Cardiac septum (tissue), 1 donor: ENCODE data around the gene FMNL2. TPM values are rescaled to one million over a fixed set of nuclear protein-coding genes. Genes with fewer than 3 reads are reported as not detected.

Experiments used
- DNase-seq: peaks from one replicate; pipeline ENCODE4 v3.0.0-alpha.2; 2020; ENCODE audit warnings: low spot score
- intact Hi-C: fragments of 100-400 bp; cut with DNase I; formaldehyde crosslinking; loops from one replicate; pipeline ENCODE4 v1.14.0; 2022
- total RNA-seq: library from RNA; stranded (reverse); fragmentation: NEBNext Ultra II Directional; extraction: Animal tissue kit (Norgen Biotek cat#: 25700); gene quantifications from one replicate; pipeline ENCODE4 v1.2.1, GENCODE V29; 2021
- donor health status: DM: no; HTN: no; CAD: no.

FMNL2 gene
- total RNA-seq, 1 donor from 2014 or later, result 6.2 TPM

DNA sequence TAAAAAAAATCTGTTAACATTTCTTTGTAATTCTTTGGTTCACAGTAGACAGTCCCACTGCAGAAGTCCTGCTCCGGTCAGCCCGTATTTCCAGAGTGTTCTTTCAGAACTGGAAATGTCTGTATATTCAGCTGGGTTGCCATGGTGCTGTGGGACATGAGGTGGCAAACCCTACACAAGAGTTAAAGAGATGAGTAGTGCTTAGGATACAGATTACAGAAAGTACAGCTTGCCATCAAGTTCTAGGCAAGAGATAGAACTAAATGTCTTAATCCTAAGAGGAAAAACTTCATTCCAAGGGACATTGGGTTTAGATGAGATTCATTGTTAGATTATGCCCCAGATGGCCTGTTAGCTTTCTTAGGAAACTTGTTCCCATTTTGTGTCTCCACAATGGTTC lies 60.1 kb downstream of the FMNL2 start:
- DNase-seq, result no peak
- intact Hi-C loops, result no loop called here

DNA sequence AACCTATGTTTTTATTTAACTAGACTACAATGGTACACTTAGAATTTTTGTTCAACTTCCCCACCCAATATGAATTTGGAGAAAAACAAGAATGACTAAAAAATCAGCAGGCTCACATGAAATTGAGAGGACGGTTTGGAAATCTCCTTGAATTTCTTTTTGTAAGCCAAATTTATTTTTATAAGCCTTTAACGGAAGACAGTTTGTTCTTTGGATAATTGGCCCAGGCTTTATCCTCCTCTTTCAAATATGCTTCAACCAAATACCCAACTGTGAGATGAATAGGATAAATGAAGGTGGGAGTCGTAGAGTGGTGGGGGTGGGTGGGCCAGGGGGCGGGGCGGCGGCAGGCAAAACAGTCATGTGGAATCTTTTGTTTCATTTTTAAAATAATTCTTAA lies 60.6 kb downstream of the FMNL2 start:
- intact Hi-C loops, result no loop called here
- DNase-seq, result no peak

DNA sequence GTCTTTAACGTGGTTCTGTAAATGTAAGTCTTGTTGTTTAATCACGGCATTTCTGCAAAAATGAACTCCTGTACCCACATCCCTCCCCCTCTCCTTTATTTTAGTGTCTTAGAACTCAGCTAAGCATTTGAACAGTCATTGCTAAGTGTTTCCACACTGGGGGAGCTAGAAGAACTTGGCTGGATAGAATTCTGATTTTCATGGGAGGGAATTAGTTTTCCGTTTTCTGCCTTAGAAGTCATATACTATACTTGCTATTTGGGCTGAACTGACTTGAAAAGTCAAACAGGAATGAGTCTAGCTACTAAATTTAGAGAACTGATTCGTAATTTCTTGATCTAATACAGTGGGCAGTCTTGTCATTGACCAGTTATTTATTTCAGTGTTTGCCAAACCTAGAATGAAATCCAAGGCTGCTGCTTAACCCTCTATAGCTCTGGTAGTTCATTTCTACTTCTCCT lies 61.1 kb downstream of the FMNL2 start:
- intact Hi-C loops, result no loop called here
- DNase-seq, result no peak

DNA sequence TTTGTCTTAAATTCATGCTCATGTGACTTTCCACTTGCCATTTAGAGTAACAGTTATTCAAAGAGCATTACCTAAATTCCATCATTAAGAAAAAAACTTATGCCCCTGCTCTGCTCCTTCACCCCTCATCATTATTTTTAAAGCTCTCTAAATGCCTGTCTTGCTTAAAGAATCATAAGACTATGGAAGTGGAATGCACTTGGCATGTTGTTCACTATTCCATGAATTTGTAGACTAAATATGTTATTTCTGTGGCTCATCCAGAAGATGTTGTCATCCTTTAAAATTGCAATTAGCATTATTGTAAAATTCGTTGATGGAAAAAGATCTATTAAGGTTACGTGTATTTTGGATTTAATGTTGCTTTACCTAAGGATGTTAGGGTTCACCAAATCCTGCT lies 61.8 kb downstream of the FMNL2 start:
- intact Hi-C loops, result no loop called here
- DNase-seq, result no peak

DNA sequence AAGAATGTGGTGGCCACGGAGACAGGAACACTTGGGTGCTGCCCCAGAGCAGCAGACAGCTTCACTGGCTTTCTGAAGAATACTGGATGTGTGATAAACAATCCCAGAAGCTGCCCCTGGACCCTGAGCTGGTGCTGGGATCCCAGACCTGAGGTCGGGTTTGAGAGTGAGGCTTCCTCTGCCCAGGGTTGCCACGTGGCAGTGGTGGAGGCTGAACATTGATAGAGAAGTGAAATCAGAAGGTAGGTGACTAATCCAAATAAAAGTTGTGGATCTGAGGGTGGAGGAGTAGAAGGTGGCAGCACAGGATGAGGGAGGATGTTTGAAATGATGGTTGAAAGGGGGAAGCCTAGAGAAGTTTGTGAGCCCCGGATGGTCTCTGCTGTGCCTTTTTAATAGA lies 64.0 kb downstream of the FMNL2 start:
- intact Hi-C loops, result no loop called here
- no peak for DNase-seq

DNA sequence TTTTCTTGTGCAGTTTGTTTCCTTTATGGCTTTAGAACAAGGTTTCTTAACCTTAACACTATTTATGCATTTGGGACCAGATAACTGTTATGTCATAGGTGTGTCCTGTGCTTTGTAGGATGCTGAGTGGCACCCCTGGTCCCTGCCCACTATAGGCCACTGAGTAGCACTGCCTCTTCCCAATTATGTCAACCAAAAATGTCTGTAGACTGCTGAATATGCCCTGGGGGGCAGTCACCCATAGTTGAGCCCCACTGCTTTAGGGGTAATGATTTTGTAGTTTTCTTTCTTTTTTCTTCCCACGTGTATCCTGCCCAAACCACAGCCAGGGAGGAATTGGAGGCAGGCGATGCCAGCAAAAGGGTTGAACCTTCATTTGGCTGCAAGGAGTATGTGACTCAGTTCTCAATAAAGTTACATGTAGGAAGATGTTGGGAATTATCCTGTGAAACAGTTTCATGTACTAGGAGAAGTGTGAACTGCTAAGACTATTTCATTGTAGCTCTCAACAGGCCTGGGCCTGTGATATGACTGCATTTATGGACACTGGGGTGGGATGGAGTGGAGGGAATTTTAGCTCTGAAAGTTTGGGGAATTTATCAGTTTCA lies 65.7 kb downstream of the FMNL2 start:
- intact Hi-C loops, result no loop called here
- DNase-seq, result no peak

DNA sequence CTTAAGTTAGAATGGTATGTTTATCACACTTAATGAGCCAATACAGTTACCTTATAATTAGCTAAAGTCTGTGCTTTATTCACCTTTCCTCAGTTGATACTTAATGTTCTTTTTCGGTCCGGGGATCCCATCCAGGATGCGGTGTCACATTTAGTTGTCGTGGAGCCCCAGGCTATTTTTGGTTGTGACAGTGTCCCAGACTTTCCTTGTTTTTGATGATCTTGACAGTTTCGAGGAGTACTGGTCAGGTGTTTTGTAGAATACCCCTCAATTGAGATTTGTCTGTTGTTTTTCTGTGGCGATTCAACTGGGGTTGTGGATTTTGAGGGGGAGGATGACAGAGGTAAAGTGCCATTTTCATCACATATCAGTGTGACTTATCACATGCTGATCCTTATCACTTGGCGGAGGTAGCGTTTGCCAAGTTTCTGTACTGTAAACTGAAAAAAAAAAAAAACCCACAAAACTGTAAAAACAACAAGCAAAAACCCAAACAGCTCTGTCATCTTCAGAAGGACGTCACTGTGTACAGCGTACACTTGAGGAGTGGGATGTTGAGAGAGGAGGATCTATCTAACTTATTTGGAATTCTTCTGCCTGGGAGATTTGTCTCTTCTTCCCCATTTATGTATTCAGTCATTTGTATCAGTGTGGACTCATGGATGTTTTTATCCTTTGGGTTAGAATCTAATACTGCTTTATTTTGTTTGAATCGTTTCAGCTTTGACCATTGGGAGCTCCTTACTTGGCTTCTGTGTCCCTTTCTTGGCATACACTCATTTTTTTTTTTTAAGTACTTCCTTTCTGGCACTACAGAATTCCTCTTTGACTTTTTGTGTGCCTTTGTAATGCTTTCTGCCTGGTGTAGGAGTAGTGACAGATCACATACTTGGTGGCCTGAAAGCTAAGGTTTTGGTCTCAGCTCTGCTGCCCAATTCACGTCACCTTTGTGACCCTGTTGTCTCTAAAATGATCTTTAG lies 68.1 kb downstream of the FMNL2 start:
- no peak for DNase-seq
- intact Hi-C loops, result no loop called here

DNA sequence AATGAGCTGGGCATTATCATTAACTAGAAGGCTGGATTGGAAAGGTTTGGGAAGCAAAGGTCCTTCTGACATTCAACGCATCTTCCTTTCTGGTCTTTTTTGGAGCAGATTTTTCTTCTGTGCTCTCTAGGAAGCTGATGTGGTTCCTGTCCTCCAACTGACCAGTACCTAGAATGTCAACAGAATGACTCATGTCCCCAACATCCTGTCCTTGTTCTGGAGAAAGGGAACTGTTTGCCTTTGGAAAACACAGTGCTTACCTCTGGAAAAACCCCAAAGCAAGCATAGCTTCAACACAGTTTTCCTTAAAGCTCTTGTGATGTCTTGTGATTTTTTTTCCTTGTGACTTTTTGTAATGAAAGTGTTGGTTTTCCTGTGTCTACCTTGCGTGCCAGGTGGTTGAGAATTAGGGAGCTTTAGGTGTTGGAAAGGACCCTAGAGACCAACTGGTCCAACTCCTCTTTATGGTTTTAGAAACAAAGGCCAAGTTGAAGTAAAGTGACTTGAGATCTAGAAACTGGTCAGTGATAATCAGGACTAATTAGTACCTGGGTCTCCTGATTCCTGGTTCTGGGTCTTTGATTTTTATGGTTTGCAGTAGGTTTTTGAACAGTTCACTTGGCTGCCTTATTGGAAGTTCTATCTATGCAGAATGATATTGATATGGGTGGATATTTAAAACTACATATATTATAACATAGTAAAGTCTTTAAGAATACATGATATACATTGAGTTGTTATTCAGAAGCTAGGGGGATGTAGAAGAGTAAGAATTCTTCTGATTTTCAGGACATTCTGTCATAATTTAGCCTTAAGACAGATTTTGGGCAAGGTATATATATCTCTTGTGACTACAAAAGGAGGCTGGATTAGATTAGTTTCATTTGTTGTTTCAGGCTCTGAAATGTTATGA lies 70.5 kb downstream of the FMNL2 start:
- intact Hi-C loops, result no loop called here
- DNase-seq, result no peak

DNA sequence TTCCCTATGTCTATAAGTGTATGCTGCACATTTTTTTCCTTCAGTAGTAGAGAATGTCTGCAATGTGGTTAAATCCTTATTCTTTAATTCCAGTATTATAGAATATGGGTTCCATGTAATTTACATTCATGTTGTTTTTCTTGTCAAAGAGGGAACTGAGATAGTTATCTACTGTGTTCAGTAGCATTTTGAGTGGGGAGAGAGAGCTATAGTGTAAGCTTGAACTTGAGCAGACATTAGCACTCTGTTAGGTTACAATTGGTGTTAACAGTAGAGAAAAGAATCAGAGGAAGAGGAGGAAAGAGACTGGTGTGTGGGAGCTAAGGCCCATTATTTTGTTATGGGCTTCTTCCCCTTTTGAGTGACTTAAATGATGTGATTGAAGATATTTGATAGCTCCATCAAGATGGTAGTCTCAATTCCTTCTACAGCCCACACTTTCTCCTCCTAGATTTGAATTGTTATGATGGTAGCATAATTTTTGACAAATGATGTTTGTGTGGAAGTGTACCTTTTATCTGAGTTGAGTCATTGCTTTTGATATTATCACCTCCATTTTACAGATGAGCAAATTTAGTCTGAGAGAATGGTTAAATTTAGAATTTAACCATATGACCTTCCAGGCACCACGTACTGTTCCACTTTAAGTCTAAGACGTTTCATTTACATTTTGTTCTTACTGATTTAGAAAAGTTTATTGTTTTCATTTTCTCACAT lies 71.3 kb downstream of the FMNL2 start:
- no peak for DNase-seq
- intact Hi-C loops, result no loop called here

DNA sequence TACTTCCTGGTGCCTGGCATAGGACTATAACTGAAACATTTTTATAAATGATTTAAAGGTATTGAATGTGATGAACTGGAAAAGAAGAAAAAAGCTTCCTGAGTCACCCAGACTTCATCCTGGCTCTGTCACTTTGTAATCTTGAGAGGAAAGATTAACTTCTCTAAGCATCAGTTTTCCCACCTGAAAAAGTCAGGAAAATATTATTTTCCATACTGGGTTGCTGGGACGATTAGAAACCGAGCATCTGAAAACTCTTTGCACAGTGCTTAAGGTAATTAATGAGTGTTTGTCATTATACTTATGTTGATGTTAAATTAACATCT lies 71.8 kb downstream of the FMNL2 start:
- no peak for DNase-seq
- intact Hi-C loops, result no loop called here

DNA sequence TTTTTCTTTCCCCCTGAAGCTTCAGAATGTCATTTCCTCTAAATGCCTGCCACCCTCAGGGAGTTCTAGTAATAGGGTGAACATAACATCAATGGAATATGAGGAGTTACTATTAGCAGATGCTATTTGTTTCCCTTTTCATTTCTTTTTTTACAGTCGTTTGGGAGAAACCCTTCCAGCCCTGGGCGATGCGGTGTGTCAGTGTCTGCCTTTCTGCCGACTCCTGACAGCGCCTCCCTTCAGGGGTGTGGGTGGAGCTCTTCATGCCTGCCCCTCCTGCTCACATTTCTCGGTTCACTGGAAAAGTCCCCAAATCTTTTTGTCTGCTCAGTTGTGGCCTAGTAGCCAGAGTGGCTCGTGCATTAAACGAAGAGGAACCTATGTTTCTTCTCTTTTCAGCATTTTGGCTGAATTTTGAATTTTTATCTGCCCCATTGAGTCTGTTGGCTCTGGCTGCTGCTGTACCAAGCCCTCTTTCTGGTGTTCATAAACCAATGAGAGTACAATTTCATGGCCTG lies 72.3 kb downstream of the FMNL2 start:
- intact Hi-C loops, result no loop called here
- no peak for DNase-seq

DNA sequence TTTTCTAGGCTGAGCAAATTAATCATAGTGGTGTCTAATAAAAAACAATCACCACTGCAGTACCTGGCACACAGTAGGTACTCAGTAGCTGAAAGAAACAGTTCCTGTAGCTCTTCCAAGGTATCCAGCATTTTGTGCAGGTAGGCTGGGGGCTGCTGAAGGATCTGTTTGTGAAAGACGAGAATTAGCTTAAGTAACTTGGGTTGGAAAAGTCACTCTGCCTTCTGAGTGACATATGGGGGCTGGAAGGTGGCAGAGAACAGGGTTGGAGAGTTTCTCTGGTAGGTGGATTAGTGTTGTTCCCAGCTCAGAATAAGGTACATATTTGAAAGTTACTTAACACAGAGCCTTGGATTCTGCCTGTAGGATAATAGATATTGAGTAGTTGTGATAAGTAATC lies 72.8 kb downstream of the FMNL2 start:
- intact Hi-C loops, result no loop called here
- no peak for DNase-seq

DNA sequence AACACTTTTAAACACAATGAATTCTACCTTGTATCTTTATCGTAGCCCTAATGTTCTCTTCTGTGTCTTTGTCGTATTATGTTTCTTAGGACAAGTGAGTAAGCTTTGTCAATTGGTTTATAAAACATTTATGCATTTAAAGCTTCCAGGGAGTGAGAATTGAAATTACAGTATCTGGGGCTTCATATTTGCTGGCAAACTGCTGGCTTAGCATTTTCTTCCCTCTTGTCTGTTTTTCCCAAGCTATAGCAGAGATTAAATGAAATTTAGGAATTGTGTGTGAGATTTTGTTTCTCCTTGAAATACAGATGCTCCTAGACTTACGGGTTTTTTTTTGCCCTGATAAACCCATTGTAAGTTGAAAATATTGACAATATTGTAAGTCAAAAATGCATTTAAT lies 73.3 kb downstream of the FMNL2 start:
- intact Hi-C loops, result no loop called here
- DNase-seq, result no peak

DNA sequence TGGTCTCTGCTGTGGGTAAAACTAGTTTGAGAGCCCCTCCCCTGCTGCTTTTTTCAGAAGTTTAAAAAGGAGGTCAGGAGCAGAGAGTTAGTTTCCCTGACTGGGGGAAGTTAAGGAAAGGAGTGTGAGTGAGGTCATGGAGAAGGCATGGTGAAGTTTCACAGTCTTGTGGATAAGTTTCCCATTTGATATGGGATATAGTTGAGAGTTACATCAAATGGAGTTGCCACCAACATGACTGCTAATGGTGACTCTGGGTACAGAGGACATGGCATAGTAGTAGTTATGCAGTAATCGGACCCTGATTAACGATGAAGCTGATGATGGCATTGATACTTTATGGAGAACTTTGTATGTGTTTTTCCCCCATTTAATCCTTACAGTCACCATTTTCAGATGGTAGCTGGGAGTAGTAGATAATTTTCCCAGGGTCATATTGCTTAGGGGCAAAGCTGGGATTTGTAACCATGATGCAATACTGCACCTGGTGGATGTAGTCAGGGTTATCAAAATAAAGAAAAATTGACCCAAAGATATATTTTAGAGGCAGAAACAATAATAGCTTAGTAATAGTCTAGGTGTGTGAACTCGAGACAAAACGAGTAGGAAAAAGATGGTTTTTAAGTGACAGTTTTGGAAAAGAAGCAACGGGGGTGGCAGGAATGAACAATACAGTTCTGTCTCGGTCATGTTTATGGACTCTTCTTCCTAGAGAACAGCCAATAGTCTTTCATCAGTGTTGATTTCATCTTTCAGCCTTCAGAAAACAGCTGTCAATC lies 74.6 kb downstream of the FMNL2 start:
- DNase-seq, result no peak
- intact Hi-C loops, result no loop called here

DNA sequence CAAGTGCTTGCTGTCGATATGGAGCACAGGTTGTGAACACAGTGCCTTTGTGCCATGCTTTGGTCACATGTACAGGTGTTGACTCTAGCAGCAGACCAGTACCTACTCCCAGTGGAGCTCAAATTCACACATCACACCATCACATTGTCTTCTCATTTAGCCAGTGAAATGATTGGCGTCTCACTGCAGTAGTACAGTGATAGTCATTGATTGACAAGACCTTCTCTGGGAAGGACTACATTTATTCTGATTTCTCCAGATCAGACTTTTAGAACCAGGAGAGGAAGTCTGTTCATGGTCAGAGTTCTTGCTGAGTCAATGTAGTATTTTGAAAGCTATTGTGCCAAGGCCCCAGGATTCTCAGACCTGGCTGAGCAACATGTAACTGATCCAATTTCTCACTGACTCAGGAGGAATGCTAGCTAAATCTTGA lies 75.2 kb downstream of the FMNL2 start:
- intact Hi-C loops, result no loop called here
- no peak for DNase-seq

DNA sequence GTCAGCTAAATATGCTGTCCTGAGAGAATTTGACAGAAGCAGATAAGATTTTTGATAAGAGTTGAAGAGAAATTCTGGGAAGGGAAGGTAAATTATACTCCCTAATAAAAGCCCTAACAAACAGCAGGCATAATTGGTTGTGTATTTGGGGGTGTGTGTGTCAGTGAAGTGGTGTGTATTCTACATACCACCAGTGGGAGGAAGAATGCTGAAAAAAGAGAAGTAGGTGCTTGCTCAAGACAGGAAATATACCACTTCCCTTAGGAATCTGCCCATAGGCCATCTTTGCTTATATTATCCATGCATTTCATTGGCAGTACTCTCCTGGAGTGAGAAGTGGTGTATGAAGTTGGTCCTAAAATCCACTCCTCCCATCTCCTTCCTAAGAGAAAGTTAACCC lies 76.2 kb downstream of the FMNL2 start:
- intact Hi-C loops, result no loop called here

DNA sequence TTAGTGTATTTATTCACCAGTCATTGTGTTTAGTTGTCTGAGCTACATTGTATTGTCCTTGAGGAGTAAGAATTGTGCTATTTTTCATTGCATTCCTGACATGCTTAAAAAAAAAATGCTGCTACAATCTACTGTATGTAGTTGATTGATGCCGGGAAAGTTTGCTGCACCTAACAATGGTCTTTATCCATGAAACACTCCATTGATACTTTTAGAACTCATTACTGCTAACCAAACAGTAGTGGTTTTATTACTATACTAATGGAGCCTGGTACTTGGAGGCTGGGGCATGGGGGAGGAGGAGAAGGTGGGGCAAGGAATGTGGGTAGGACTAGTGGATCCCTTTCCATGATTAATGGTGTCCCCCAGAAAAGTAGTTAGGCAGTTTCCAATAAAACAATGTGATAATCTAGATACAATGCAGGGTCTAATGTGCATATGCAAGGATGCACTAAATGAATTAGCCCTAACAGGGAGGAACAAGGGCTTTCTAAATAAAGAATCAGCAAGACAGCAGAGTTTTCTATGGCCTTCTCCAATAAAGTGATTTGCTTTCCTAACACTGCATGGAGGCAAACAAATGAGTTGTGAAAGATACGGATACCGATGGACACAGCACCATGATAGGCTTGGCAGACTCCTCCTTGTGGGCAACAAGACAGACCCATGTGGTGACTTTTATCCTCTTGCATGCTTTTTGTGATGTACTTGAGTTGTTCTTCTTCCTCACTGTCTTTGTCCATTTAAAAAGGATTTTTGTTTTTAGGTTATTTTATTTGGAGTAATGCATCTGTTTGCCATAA lies 78.5 kb downstream of the FMNL2 start:
- intact Hi-C loops, result no loop called here
- DNase-seq, result no peak

More for the DNA sequence above, 76.2 kb downstream of the FMNL2 start:
- DNase-seq, result no peak

DNA sequence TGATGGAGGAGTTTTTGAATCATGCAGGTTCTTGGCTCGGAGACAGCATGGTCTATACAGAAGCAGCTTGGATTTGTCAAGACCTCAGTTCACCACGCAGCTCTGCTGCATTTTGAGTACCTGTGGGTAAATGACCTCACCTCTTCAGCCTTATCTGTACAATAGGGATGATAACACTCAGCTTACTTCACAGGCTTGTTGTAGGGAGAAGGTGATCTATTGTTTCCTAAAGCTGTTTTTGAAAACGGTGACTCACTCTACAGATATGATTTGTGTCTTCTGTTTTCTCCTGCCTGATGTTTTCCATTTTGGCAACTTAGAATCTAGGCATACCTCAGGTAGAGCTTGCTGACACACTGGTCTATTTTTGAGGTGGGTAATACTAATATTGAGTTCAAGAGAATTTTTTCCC lies 80.3 kb downstream of the FMNL2 start:
- intact Hi-C loops, result loop anchor here (5.0 kb wide), 1 partner anchor 78 kb away; the partner anchor contains the start of gene FMNL2
- no peak for DNase-seq
